BLaER1 treated with 17β-estradiol and CSF1 and Interleukin-3, amounts not matched to agents 10 nM and 100 nM (cell line): ENCODE measurements around the gene ALPG.
"Not testable (repeated sequence)": the region's sequence is repeated elsewhere in the genome, so short reads cannot be mapped to it uniquely, and the experiment has no call there.

Source experiments
- H3K27ac ChIP-seq, 11 experiments: shearing (Covaris generic); formaldehyde crosslinking; 2 replicates each; pipeline ENCODE4 v1.8.1; 2022
- H3K27me3 ChIP-seq, 11 experiments: shearing (Covaris generic); formaldehyde crosslinking; 2 replicates each; pipeline ENCODE4 v1.8.1; 2022
- H3K36me3 ChIP-seq, 11 experiments: shearing (Covaris generic); formaldehyde crosslinking; 2 replicates each; pipeline ENCODE4 v1.8.1; 2022
- H3K4me1 ChIP-seq, 10 experiments: shearing (Covaris generic); formaldehyde crosslinking; 2 replicates each; pipeline ENCODE4 v1.8.1; 2022
- H3K4me2 ChIP-seq, 11 experiments: shearing (Covaris generic); formaldehyde crosslinking; 2 replicates each; pipeline ENCODE4 v1.8.1; 2022
- H3K4me3 ChIP-seq, 10 experiments: shearing (Covaris generic); formaldehyde crosslinking; 2 replicates each; pipeline ENCODE4 v1.8.1; 2022
- H3K9ac ChIP-seq, 11 experiments: shearing (Covaris generic); formaldehyde crosslinking; 2 replicates each; pipeline ENCODE4 v1.8.1; 2022
- H3K9me3 ChIP-seq, 11 experiments: shearing (Covaris generic); formaldehyde crosslinking; replicated peaks in 1 of 11; 2 replicates each; pipeline ENCODE4 v1.8.1; 2022
- H4K20me1 ChIP-seq, 11 experiments: shearing (Covaris generic); formaldehyde crosslinking; 2 replicates each; pipeline ENCODE4 v1.8.1; 2022
- Cebpa-rat ChIP-seq, 11 experiments: shearing (Covaris generic); IDR thresholded peaks; 2 replicates each; pipeline ENCODE4 v1.8.1; 2022

The ALPG gene

GRCh38 chr2:232374356-232374755 lies 32.3 kb upstream of the ALPG start:
- Histone ChIP-seq H3K27ac (no peak overlapping the region), H3K27me3 (no peaks in the 10 kb centered on the region), H4K20me1 (no peaks in the 10 kb centered on the region), H3K4me2 (no peak overlapping the region), H3K36me3 (no peaks in the 10 kb centered on the region), H3K9ac (no peak overlapping the region), H3K4me1 (peaks cover 4 to 40% (median 21%) of the 10 kb centered on the region in 10 experiments; a peak in 18 of 20 replicates), H3K9me3 (no peaks in the 10 kb centered on the region), H3K4me3 (no peak overlapping the region)
- TF ChIP-seq Cebpa-rat (IDR thresholded peaks at IDR 0.05) = no peak

GRCh38 chr2:232375164-232375563 lies 31.5 kb upstream of the ALPG start:
- no peak for TF ChIP-seq Cebpa-rat (IDR thresholded peaks at IDR 0.05)

GRCh38 chr2:232376260-232376659 lies 30.4 kb upstream of the ALPG start:
- Histone ChIP-seq H3K4me2 (peak overlapping the region in 7 of 11 experiments; percentile 21 to 56 (median 45); a peak in 13 of 22 replicates), H3K9ac (no peak overlapping the region), H3K36me3 (no peaks in the 10 kb centered on the region), H3K27ac (no peak overlapping the region), H3K27me3 (no peaks in the 10 kb centered on the region), H3K4me3 (no peak overlapping the region), H4K20me1 (no peaks in the 10 kb centered on the region), H3K9me3 (no peaks in the 10 kb centered on the region), H3K4me1 (peaks cover 0 to 40% (median 22%) of the 10 kb centered on the region in 10 experiments; a peak in 15 of 20 replicates)
- TF ChIP-seq Cebpa-rat (IDR thresholded peaks at IDR 0.05) = no peak

More at GRCh38 chr2:232375164-232375563, 31.5 kb upstream of the ALPG start:
- Histone ChIP-seq H3K4me3 (no peak overlapping the region), H3K9ac (no peak overlapping the region), H3K9me3 (no peaks in the 10 kb centered on the region), H3K4me1 (peaks cover 0 to 38% (median 19%) of the 10 kb centered on the region in 10 experiments; a peak in 15 of 20 replicates), H3K27me3 (no peaks in the 10 kb centered on the region), H3K4me2 (no peak overlapping the region), H3K36me3 (no peaks in the 10 kb centered on the region), H3K27ac (no peak overlapping the region), H4K20me1 (no peaks in the 10 kb centered on the region)

- H3K4me1 ChIP-seq = peaks cover 0 to 37% (median 24%) of the 10 kb centered on the region in 10 experiments; a peak in 17 of 20 replicates
- H3K27me3 ChIP-seq = no peaks in the 10 kb centered on the region
- no peak overlapping the region for H3K27ac ChIP-seq
- H3K9me3 ChIP-seq = no peaks in the 10 kb centered on the region
- no peak overlapping the region for H3K9ac ChIP-seq
- H3K4me2 ChIP-seq = peak overlapping the region in 7 of 11 experiments; percentile 21 to 56 (median 45); a peak in 13 of 22 replicates
- no peak for TF ChIP-seq Cebpa-rat (IDR thresholded peaks at IDR 0.05)
- H4K20me1 ChIP-seq = no peaks in the 10 kb centered on the region
- H3K36me3 ChIP-seq = no peaks in the 10 kb centered on the region
- H3K4me3 ChIP-seq = no peak overlapping the region
Observed at GRCh38 chr2:232376713-232377112, 29.9 kb upstream of the ALPG start.

- no peak overlapping the region for H3K4me3 ChIP-seq
- no peak overlapping the region for H3K27ac ChIP-seq
- H3K9me3 ChIP-seq = no peaks in the 10 kb centered on the region
- H3K4me1 ChIP-seq = peaks cover 4 to 42% (median 30%) of the 10 kb centered on the region in 10 experiments; a peak in 18 of 20 replicates
- no peak for TF ChIP-seq Cebpa-rat (IDR thresholded peaks at IDR 0.05)
- no peaks in the 10 kb centered on the region for H3K36me3 ChIP-seq
- no peaks in the 10 kb centered on the region for H3K27me3 ChIP-seq
- H3K9ac ChIP-seq = no peak overlapping the region
- H4K20me1 ChIP-seq = no peaks in the 10 kb centered on the region
- H3K4me2 ChIP-seq = peak overlapping the region in 4 of 11 experiments; percentile 23 to 54 (median 31); a peak in 2 of 22 replicates
Observed at GRCh38 chr2:232377319-232377718, 29.3 kb upstream of the ALPG start.

GRCh38 chr2:232377841-232378734 lies 28.6 kb upstream of the ALPG start:
- H4K20me1 ChIP-seq = no peaks in the 10 kb centered on the region
- no peak overlapping the region for H3K4me3 ChIP-seq
- H3K4me1 ChIP-seq = peaks cover 5 to 45% (median 30%) of the 10 kb centered on the region in 10 experiments; a peak in 18 of 20 replicates
- H3K4me2 ChIP-seq = peak overlapping the region in 4 of 11 experiments; percentile 20 to 36 (median 24); a peak in 4 of 22 replicates
- no peak overlapping the region for H3K9ac ChIP-seq
- TF ChIP-seq Cebpa-rat (IDR thresholded peaks at IDR 0.05) = no peak
- H3K27me3 ChIP-seq = no peaks in the 10 kb centered on the region
- no peak overlapping the region for H3K27ac ChIP-seq
- no peaks in the 10 kb centered on the region for H3K36me3 ChIP-seq
- no peaks in the 10 kb centered on the region for H3K9me3 ChIP-seq

- H3K36me3 ChIP-seq, H3K9ac ChIP-seq, H3K27ac ChIP-seq, H3K9me3 ChIP-seq, H4K20me1 ChIP-seq, H3K4me3 ChIP-seq, H3K27me3 ChIP-seq: not testable (repeated sequence)
- H3K4me1 ChIP-seq = peaks cover 5 to 45% (median 30%) of the 10 kb centered on the region in 10 experiments; a peak in 18 of 20 replicates
- peak within 1 kb of the TSS in 4 of 11 experiments; percentile 20 to 36 (median 24); a peak in 4 of 22 replicates for H3K4me2 ChIP-seq
Observed at GRCh38 chr2:232378735-232379151, 27.9 kb upstream of the ALPG start, which contains the start of gene ALPP. Gene ALPP (plus strand): TSS chr2:232378751. CDS start chr2:232378803, 52 bp downstream.

- peaks cover 5 to 53% (median 32%) of the 10 kb centered on the region in 10 experiments; a peak in 18 of 20 replicates for H3K4me1 ChIP-seq
- H3K36me3 ChIP-seq, H3K27ac ChIP-seq, H4K20me1 ChIP-seq, H3K9ac ChIP-seq, H3K27me3 ChIP-seq, H3K9me3 ChIP-seq, H3K4me3 ChIP-seq: not testable (repeated sequence)
- peak overlapping the region in 8 of 11 experiments; percentile 5 to 51 (median 39); a peak in 8 of 22 replicates for H3K4me2 ChIP-seq
Observed at GRCh38 chr2:232379610-232380590, 26.7 kb upstream of the ALPG start.

- not testable (repeated sequence) for H3K36me3 ChIP-seq, H3K4me3 ChIP-seq, H3K9ac ChIP-seq, H4K20me1 ChIP-seq
- Histone ChIP-seq H3K4me1 (peaks cover 5 to 59% (median 39%) of the 10 kb centered on the region in 10 experiments; a peak in 18 of 20 replicates), H3K9me3 (peaks cover under 1 to 11% (median 4%) of the 10 kb centered on the region in 11 experiments; a peak in 21 of 22 replicates), H3K27ac (peak overlapping the region in 2 of 11 experiments; percentile 34 to 38; a peak in 2 of 22 replicates), H3K4me2 (peak overlapping the region in 10 of 11 experiments; percentile 9 to 72 (median 48); a peak in 14 of 22 replicates), H3K27me3 (peaks cover 5 to 14% (median 13%) of the 10 kb centered on the region in 11 experiments)
Observed at GRCh38 chr2:232381204-232382031, 25.2 kb upstream of the ALPG start.
